GM12878 (cell line): Measurements from ENCODE around the gene ADAMTS3. TPM values are rescaled to one million over a fixed set of nuclear protein-coding genes. Genes with fewer than 3 reads are reported as not detected.

Experiments
- ATAC-seq: fragments of 200-7000 bp; cut with Tn5 transposase; 3 replicates; pipeline ENCODE4 v1.9.1; 2020; ENCODE audit warnings: mild to moderate bottlenecking, moderate library complexity
- BruUV-seq: library from RNA; stranded (reverse); fragments of 400-500 nt; replicated peaks from 2 replicates; lab custom pipeline; 2021; lab: Mats Ljungman, UMichigan
- CTCF ChIA-PET: fragments of 300-600 bp; sonication (Branson Sonifier 250); formaldehyde crosslinking; extraction: SDS; loops from one replicate; lab custom pipeline; 2021; ENCODE audit warnings: inconsistent platforms; lab: Yijun Ruan, JAX
- POLR2A ChIA-PET: fragments of 350-600 bp; formaldehyde crosslinking; extraction: SDS; loops from one replicate; lab custom pipeline; 2021; ENCODE audit warnings: inconsistent platforms; lab: Charles Lee
- RAD21 ChIA-PET: fragments of 300-600 bp; sonication (Branson Sonifier 250); formaldehyde crosslinking; loops from one replicate; lab custom pipeline; 2023; ENCODE audit warnings: antibody characterized with exemption; ENCODE audit not compliant: unreplicated experiment; lab: Charles Lee
- SMC1A ChIA-PET: fragments of 300-600 bp; sonication (Branson Sonifier 250); formaldehyde crosslinking; loops from one replicate; lab custom pipeline; 2023; ENCODE audit not compliant: unreplicated experiment, uncharacterized antibody; lab: Charles Lee
- DNase-seq: peaks from one replicate; pipeline ENCODE4 v3.0.0-alpha.2; 2011; ENCODE audit warnings: low read depth, low spot score
- FAIRE-seq: peaks from 3 replicates; lab custom pipeline; 2011; peaks lifted over from hg19 to GRCh38; lab: Jason Lieb, UNC
- H2AFZ ChIP-seq: 2 replicates; pipeline ENCODE4 v1.6.0; 2011; ENCODE audit warnings: low read depth, low read length, control low read depth; ENCODE audit not compliant: control insufficient read depth
- H3K27ac ChIP-seq: 2 replicates; pipeline ENCODE4 v1.5.1; 2011; ENCODE audit warnings: control low read depth; ENCODE audit not compliant: control insufficient read depth, insufficient read depth
- H3K27me3 ChIP-seq, 2 experiments: replicated peaks in 1 of 2; 2 replicates each; pipeline versions ENCODE4 v1.6.0 to v1.6.1; 2011; ENCODE audit warnings: low read length in 1 of 2; ENCODE audit not compliant: control insufficient read depth in 2 of 2, insufficient read depth in 2 of 2
- H3K36me3 ChIP-seq, 2 experiments: 2 replicates each; pipeline ENCODE4 v1.5.1; 2011; ENCODE audit warnings: low read length in 1 of 2; ENCODE audit not compliant: control insufficient read depth in 2 of 2, insufficient read depth in 2 of 2
- H3K4me1 ChIP-seq: 2 replicates; pipeline ENCODE4 v1.6.1; 2011; ENCODE audit warnings: mild to moderate bottlenecking, low read length, moderate library complexity, mixed read lengths; ENCODE audit not compliant: control insufficient read depth, insufficient read depth
- H3K4me2 ChIP-seq: 2 replicates; pipeline ENCODE4 v1.6.0; 2011; ENCODE audit warnings: control low read depth; ENCODE audit not compliant: control insufficient read depth, insufficient read depth
- H3K4me3 ChIP-seq: fragments of 200-600 bp; sonication (generic); 2 replicates; pipeline ENCODE4 v1.5.1; 2016
- H3K79me2 ChIP-seq: 2 replicates; pipeline ENCODE4 v1.6.0; 2011; ENCODE audit warnings: low read length; ENCODE audit not compliant: control insufficient read depth, insufficient read depth
- H3K9ac ChIP-seq: 2 replicates; pipeline ENCODE4 v1.8.0; 2011; ENCODE audit warnings: low read length, control low read depth, mixed read lengths; ENCODE audit not compliant: control insufficient read depth, insufficient read depth
- H3K9me3 ChIP-seq: replicated peaks from 3 replicates; pipeline ENCODE4 v1.5.1; 2011; ENCODE audit warnings: mild to moderate bottlenecking, low read length; ENCODE audit not compliant: control insufficient read depth, insufficient read depth
- H4K20me1 ChIP-seq: 2 replicates; pipeline ENCODE4 v1.6.0; 2011; ENCODE audit not compliant: control insufficient read depth, insufficient read depth
- ETV6 ChIP-seq, 2 experiments: fragments of 450-650 bp in 1 of 2; IDR thresholded peaks in 1 of 2; conservative IDR thresholded peaks in 1 of 2; 2 replicates each; pipeline ENCODE4 v1.6.1; 2014; ENCODE audit warnings: antibody characterized with exemption in 1 of 2, borderline replicate concordance in 1 of 2, low read depth in 1 of 2, mild to moderate bottlenecking in 1 of 2, moderate library complexity in 1 of 2
- GATAD2B ChIP-seq: fragments of 450-650 bp; conservative IDR thresholded peaks from 2 replicates; pipeline ENCODE4 v1.6.1; 2017; ENCODE audit warnings: low read depth, mild to moderate bottlenecking, moderate library complexity
- HDAC2 ChIP-seq: fragments of 200-600 bp; sonication (generic); IDR thresholded peaks from 2 replicates; pipeline ENCODE4 v1.6.1; 2017
- LARP7 ChIP-seq: fragments of 450-650 bp; IDR thresholded peaks from 2 replicates; pipeline ENCODE4 v1.6.1; 2017; ENCODE audit warnings: mild to moderate bottlenecking
- NBN ChIP-seq: fragments of 450-650 bp; IDR thresholded peaks from 2 replicates; pipeline ENCODE4 v1.6.1; 2016
- NFYB ChIP-seq: IDR thresholded peaks from 2 replicates; pipeline ENCODE4 v1.6.1; 2011; ENCODE audit warnings: low read depth, mild to moderate bottlenecking, low read length, improper control_type of control experiment, moderate library complexity; ENCODE audit not compliant: insufficient read depth
- NR2C1 ChIP-seq: fragments of 450-650 bp; IDR thresholded peaks from 2 replicates; pipeline ENCODE4 v1.6.1; 2017; ENCODE audit warnings: antibody characterized with exemption, mild to moderate bottlenecking, moderate library complexity
- PAX5 ChIP-seq: IDR thresholded peaks from 2 replicates; pipeline ENCODE4 v1.6.1; 2011; ENCODE audit warnings: low read depth, low read length, borderline replicate concordance
- POLR2AphosphoS5 ChIP-seq: IDR thresholded peaks from 2 replicates; pipeline ENCODE4 v1.6.1; 2011; ENCODE audit warnings: mild to moderate bottlenecking, low read length, inconsistent platforms
- RAD21 ChIP-seq: IDR thresholded peaks from 2 replicates; pipeline ENCODE4 v1.6.1; 2011; ENCODE audit warnings: mild to moderate bottlenecking, low read depth, low read length, moderate library complexity; ENCODE audit not compliant: insufficient read depth
- SMC3 ChIP-seq: IDR thresholded peaks from 2 replicates; pipeline ENCODE4 v1.6.1; 2011; ENCODE audit warnings: low read length, improper control_type of control experiment, borderline replicate concordance
- SRF ChIP-seq, 2 experiments: IDR thresholded peaks; 2 replicates each; pipeline ENCODE4 v1.6.1; 2011; ENCODE audit warnings: low read depth in 2 of 2, low read length in 2 of 2, mild to moderate bottlenecking in 1 of 2, moderate library complexity in 1 of 2
- TARDBP ChIP-seq: IDR thresholded peaks from 2 replicates; pipeline ENCODE4 v1.6.1; 2016; ENCODE audit warnings: borderline replicate concordance
- TCF12 ChIP-seq: IDR thresholded peaks from 2 replicates; pipeline ENCODE4 v1.6.1; 2011; ENCODE audit warnings: low read depth, mild to moderate bottlenecking, low read length
- YBX1 ChIP-seq: fragments of 450-650 bp; IDR thresholded peaks from 2 replicates; pipeline ENCODE4 v1.6.1; 2016; ENCODE audit warnings: antibody characterized with exemption
- YY1 ChIP-seq: IDR thresholded peaks from 2 replicates; pipeline ENCODE4 v1.6.1; 2011; ENCODE audit warnings: low read depth, mild to moderate bottlenecking, low read length
- ZBED1 ChIP-seq: IDR thresholded peaks from 2 replicates; pipeline ENCODE4 v1.6.1; 2016; ENCODE audit warnings: borderline replicate concordance
- ZNF384 ChIP-seq: IDR thresholded peaks from 2 replicates; pipeline ENCODE4 v1.6.1; 2012; ENCODE audit warnings: low read depth, mild to moderate bottlenecking, low read length, improper control_type of control experiment, borderline replicate concordance
- ZSCAN29 ChIP-seq: fragments of 450-650 bp; IDR thresholded peaks from 2 replicates; pipeline ENCODE4 v1.6.1; 2017; ENCODE audit warnings: mild to moderate bottlenecking, moderate library complexity
- WGBS: methylation state at CpG from one replicate; pipeline ENCODE4 v1.1.6; 2016; ENCODE audit warnings: low lambda C conversion rate; ENCODE audit not compliant: insufficient replicate concordance, insufficient coverage; ENCODE audit errors: missing lambda C conversion rate; 5-methylcytosine and 5-hydroxymethylcytosine counted together
- in situ Hi-C: fragments of 300-500 bp; cut with MboI; formaldehyde crosslinking; loops from 9 replicates; pipeline ENCODE4 v1.14.3; 2018; ENCODE audit warnings: mixed read lengths
- intact Hi-C: fragments of 100-400 bp; cut with micrococcal nuclease; formaldehyde crosslinking; loops from one replicate; pipeline ENCODE4 v1.14.2; 2022; ENCODE audit not compliant: unreplicated experiment
- polyA plus RNA-seq, 11 experiments: library from polyadenylated mRNA; depleted of rRNA in 4 of 11; unstranded in 6 of 11; stranded (reverse) in 5 of 11; fragments of >200 nt; fragmentation: Nextera tagmentation in 4 of 11; fragmentation: Illumina TruSeq in 1 of 11; extraction: Ambion mirVana in 4 of 11; extraction: Trizol in 1 of 11; gene quantifications; 1 replicate in 1 of 11; 2 replicates in 10 of 11; pipeline versions ENCODE4 v1.2.1 to v1.2.3, GENCODE V29; 2011 to 2016; ENCODE audit warnings: inconsistent platforms in 2 of 11, missing spikeins in 2 of 11, low read depth in 1 of 11
- total RNA-seq, 4 experiments: library from RNA; depleted of rRNA in 3 of 4; stranded (reverse); fragments of >200 nt in 3 of 4; fragmentation: Illumina TruSeq in 1 of 4; extraction: Trizol in 1 of 4; gene quantifications; 2 replicates each; pipeline versions ENCODE4 v1.2.1 to v1.2.3, GENCODE V29; 2013 to 2021
- TF ChIP-seq, protein P1 (sequence below): fragments of 450-650 bp; IDR thresholded peaks from 2 replicates; pipeline ENCODE4 v1.6.1; 2016; ENCODE audit warnings: mild to moderate bottlenecking
- TF ChIP-seq, protein P2 (sequence below): IDR thresholded peaks from 2 replicates; pipeline ENCODE4 v1.6.1; 2011; ENCODE audit warnings: low read depth, low read length, improper control_type of control experiment, borderline replicate concordance
- TF ChIP-seq, protein P3 (sequence below): fragments of 450-650 bp; formaldehyde crosslinking; IDR thresholded peaks from 2 replicates; pipeline ENCODE4 v1.4.0; 2022; ENCODE audit warnings: mild to moderate bottlenecking, moderate library complexity

Gene ADAMTS3
- total and polyA plus RNA-seq, 10 of the 15 experiments (the other 5 are each of a cell fraction or from before 2014, with no cell fraction given) = under 0.01 to 0.07 (median 0.02) TPM; not detected in 6

DNA sequence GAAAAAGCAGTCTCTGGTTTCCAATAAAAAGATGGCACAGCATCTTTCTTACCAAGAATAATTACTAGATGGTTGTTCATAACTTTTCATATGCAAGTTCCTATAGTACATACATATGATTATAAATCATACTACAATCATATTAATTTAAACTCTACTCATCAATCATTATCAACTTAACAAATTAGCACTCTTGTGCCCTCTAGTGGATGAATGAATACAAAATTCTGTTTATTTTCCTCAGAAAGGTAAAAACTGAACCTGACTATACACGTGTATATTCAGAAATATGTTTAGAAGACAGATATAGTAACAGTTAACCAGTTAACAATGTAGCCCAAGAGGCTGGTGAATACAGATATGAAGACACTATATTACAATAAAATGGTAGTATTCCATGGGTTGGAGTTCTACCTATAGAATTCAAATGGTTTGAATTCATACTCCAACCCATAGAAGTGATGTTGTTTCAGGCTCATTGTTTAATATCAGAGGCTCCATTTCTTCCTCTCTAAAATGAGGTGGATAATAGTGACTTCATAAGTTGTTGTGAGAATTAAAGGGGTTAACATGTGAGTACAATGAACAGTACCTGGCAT is 100.0 kb downstream of the ADAMTS3 start:
- FAIRE-seq (no peak), ATAC-seq (no peak), DNase-seq (no peak)
- ChIA-PET POLR2A (no interaction called here), RAD21 (interaction anchor here (1.3 to 1.5 kb wide), 2 partner anchors 142 kb away, joined by 4 to 5 read pairs; no protein-coding TSS in a partner anchor), SMC1A (no interaction called here), CTCF (interaction anchor here (1.1 to 2.7 kb wide), 4 partner anchors 142 to 173 kb away, joined by 3 to 10 read pairs (median 6); no protein-coding TSS in a partner anchor)
- no peaks in the 10 kb centered on the region for H3K27me3 ChIP-seq
- no peak overlapping the region for H3K4me2 ChIP-seq
- BruUV-seq = no TSS peak
- H3K9ac ChIP-seq = no peak overlapping the region
- in situ Hi-C loops (no loop called here), intact Hi-C loops (loop anchor here (1.0 kb wide), 1 partner anchor 143 kb away; no protein-coding TSS in a partner anchor)
- H3K79me2 ChIP-seq = no peaks in the 10 kb centered on the region
- WGBS = 0% methylated on average over 1 of the region's 1 CpG
- no peak overlapping the region for H2AFZ ChIP-seq
- H3K4me3 ChIP-seq = no peak overlapping the region
- no peak overlapping the region for H3K27ac ChIP-seq
- no peaks in the 10 kb centered on the region for H3K4me1 ChIP-seq
- H3K9me3 ChIP-seq = no peaks in the 10 kb centered on the region
- no peaks in the 10 kb centered on the region for H3K36me3 ChIP-seq
- H4K20me1 ChIP-seq = no peaks in the 10 kb centered on the region
- TF ChIP-seq, protein P1, sequence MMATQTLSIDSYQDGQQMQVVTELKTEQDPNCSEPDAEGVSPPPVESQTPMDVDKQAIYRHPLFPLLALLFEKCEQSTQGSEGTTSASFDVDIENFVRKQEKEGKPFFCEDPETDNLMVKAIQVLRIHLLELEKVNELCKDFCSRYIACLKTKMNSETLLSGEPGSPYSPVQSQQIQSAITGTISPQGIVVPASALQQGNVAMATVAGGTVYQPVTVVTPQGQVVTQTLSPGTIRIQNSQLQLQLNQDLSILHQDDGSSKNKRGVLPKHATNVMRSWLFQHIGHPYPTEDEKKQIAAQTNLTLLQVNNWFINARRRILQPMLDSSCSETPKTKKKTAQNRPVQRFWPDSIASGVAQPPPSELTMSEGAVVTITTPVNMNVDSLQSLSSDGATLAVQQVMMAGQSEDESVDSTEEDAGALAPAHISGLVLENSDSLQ = no peak
- TF ChIP-seq LARP7 (no peak), RAD21 (peak; percentile 22; the same call in 1 of the 2 replicates), PAX5 (no peak), GATAD2B (no peak), NR2C1 (no peak), ZSCAN29 (no peak), NBN (no peak), NFYB (no peak), ZNF384 (no peak), ETV6 (conservative IDR thresholded peaks at IDR 0.05 in 1 of 2, IDR thresholded peaks at IDR 0.05 in 1 of 2; ENCODE audit: borderline replicate concordance in 1 of 2, low read depth in 1 of 2) (no peak), SRF (IDR thresholded peaks at IDR 0.05; ENCODE audit: low read depth in 2 of 2, low read length in 2 of 2) (no peak), HDAC2 (no peak), POLR2AphosphoS5 (no peak), YY1 (no peak), TARDBP (no peak), SMC3 (0 out of 2 replicates have a peak, but pooled peaks have one; percentile 7), TCF12 (no peak), ZBED1 (no peak), YBX1 (no peak)
- TF ChIP-seq, protein P2, sequence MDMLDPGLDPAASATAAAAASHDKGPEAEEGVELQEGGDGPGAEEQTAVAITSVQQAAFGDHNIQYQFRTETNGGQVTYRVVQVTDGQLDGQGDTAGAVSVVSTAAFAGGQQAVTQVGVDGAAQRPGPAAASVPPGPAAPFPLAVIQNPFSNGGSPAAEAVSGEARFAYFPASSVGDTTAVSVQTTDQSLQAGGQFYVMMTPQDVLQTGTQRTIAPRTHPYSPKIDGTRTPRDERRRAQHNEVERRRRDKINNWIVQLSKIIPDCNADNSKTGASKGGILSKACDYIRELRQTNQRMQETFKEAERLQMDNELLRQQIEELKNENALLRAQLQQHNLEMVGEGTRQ = no peak
- TF ChIP-seq, protein P3, sequence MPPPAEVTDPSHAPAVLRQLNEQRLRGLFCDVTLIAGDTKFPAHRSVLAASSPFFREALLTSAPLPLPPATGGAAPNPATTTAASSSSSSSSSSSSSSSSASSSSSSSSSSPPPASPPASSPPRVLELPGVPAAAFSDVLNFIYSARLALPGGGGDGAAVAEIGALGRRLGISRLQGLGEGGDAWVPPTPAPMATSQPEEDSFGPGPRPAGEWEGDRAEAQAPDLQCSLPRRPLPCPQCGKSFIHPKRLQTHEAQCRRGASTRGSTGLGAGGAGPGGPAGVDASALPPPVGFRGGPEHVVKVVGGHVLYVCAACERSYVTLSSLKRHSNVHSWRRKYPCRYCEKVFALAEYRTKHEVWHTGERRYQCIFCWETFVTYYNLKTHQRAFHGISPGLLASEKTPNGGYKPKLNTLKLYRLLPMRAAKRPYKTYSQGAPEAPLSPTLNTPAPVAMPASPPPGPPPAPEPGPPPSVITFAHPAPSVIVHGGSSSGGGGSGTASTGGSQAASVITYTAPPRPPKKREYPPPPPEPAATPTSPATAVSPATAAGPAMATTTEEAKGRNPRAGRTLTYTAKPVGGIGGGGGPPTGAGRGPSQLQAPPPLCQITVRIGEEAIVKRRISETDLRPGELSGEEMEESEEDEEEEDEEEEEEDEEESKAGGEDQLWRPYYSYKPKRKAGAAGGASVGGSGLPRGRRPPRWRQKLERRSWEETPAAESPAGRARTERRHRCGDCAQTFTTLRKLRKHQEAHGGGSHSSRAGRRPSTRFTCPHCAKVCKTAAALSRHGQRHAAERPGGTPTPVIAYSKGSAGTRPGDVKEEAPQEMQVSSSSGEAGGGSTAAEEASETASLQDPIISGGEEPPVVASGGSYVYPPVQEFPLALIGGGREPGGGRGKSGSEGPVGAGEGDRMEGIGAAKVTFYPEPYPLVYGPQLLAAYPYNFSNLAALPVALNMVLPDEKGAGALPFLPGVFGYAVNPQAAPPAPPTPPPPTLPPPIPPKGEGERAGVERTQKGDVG (CRISPR knock-in tag) = no peak
